HEK293 (cell line): ENCODE data around the gene COL19A1.

Source experiments
- CTCF ChIA-PET: fragments of 350-600 bp; formaldehyde crosslinking; extraction: SDS; loops from one replicate; lab custom pipeline; 2021; ENCODE audit warnings: antibody characterized with exemption; lab: Yijun Ruan, JAX
- POLR2A ChIA-PET: fragments of 300-600 bp; formaldehyde crosslinking; extraction: SDS; loops from one replicate; lab custom pipeline; 2020; ENCODE audit warnings: antibody characterized with exemption, inconsistent platforms; lab: Yijun Ruan, JAX
- H3K27ac ChIP-seq: fragments of 200-500 bp; sonication (Bioruptor generic); 2 replicates; pipeline ENCODE4 v1.5.1; 2014; ENCODE audit warnings: low read depth, low read length, control low read depth, inconsistent platforms; ENCODE audit errors: extremely low read depth
- H3K36me3 ChIP-seq, 2 experiments: fragments of 200-500 bp in 1 of 2; sonication (Bioruptor generic) in 1 of 2; 1 replicate in 1 of 2; 2 replicates in 1 of 2; pipeline ENCODE4 v1.5.1; 2014 to 2017; ENCODE audit warnings: inconsistent platforms in 2 of 2, low read length in 2 of 2; ENCODE audit not compliant: control insufficient read depth in 2 of 2, insufficient read depth in 1 of 2
- H3K4me1 ChIP-seq: fragments of 200-500 bp; sonication (Bioruptor generic); 2 replicates; pipeline ENCODE4 v1.5.1; 2014; ENCODE audit warnings: mild to moderate bottlenecking, low read length, inconsistent platforms; ENCODE audit not compliant: control insufficient read depth, insufficient read depth
- H3K4me3 ChIP-seq: 2 replicates; pipeline ENCODE4 v1.5.1; 2011; ENCODE audit warnings: low read depth, mild to moderate bottlenecking, control low read depth, low read length, moderate library complexity
- H3K9me3 ChIP-seq: fragments of 200-500 bp; sonication (Bioruptor generic); 2 replicates; pipeline ENCODE4 v1.5.1; 2014; ENCODE audit warnings: low read depth, low read length, inconsistent platforms; ENCODE audit not compliant: control insufficient read depth, insufficient read depth
- EGR2 ChIP-seq: fragments of 450-650 bp; formaldehyde crosslinking; IDR thresholded peaks from 2 replicates; pipeline ENCODE4 v1.5.1; 2016; ENCODE audit warnings: low read depth, missing biosample characterization, missing genetic modification characterization
- GFI1B ChIP-seq: fragments of 450-650 bp; formaldehyde crosslinking; IDR thresholded peaks from 2 replicates; pipeline ENCODE4 v1.5.1; 2016; ENCODE audit warnings: missing biosample characterization, missing genetic modification characterization
- GLIS2 ChIP-seq: fragments of 450-650 bp; formaldehyde crosslinking; IDR thresholded peaks from 2 replicates; pipeline ENCODE4 v1.5.1; 2016; ENCODE audit warnings: missing biosample characterization, missing genetic modification characterization
- HOXA7 ChIP-seq: sonication (generic); formaldehyde crosslinking; IDR thresholded peaks from 2 replicates; pipeline ENCODE4 v1.8.1; 2022; ENCODE audit warnings: missing genetic modification reagents, borderline replicate concordance
- KLF16 ChIP-seq: fragments of 450-650 bp; formaldehyde crosslinking; IDR thresholded peaks from 2 replicates; pipeline ENCODE4 v1.5.1; 2017; ENCODE audit warnings: missing biosample characterization, missing genetic modification characterization
- KLF7 ChIP-seq: fragments of 450-650 bp; formaldehyde crosslinking; IDR thresholded peaks from 2 replicates; pipeline ENCODE4 v1.5.1; 2016; ENCODE audit warnings: missing biosample characterization, missing genetic modification characterization, borderline replicate concordance
- OVOL3 ChIP-seq: fragments of 450-650 bp; formaldehyde crosslinking; IDR thresholded peaks from 2 replicates; pipeline ENCODE4 v1.5.1; 2016; ENCODE audit warnings: missing biosample characterization, missing genetic modification characterization
- PBX3 ChIP-seq: sonication (generic); formaldehyde crosslinking; IDR thresholded peaks from 2 replicates; pipeline ENCODE4 v1.8.1; 2022; ENCODE audit warnings: mild to moderate bottlenecking, moderate library complexity, missing genetic modification reagents
- PRDM1 ChIP-seq: fragments of 450-650 bp; formaldehyde crosslinking; IDR thresholded peaks from 2 replicates; pipeline ENCODE4; 2016; ENCODE audit warnings: missing biosample characterization, missing genetic modification characterization
- SCRT2 ChIP-seq: fragments of 450-650 bp; formaldehyde crosslinking; IDR thresholded peaks from 2 replicates; pipeline ENCODE4 v1.5.1; 2016; ENCODE audit warnings: missing biosample characterization, missing genetic modification characterization
- TSHZ1 ChIP-seq: fragments of 450-650 bp; formaldehyde crosslinking; IDR thresholded peaks from 2 replicates; pipeline ENCODE4 v1.5.1; 2016; ENCODE audit warnings: missing biosample characterization, missing genetic modification characterization, borderline replicate concordance
- WT1 ChIP-seq: fragments of 450-650 bp; formaldehyde crosslinking; IDR thresholded peaks from 2 replicates; pipeline ENCODE4 v1.5.1; 2016; ENCODE audit warnings: missing biosample characterization, missing genetic modification characterization
- ZEB2 ChIP-seq: fragments of 450-650 bp; formaldehyde crosslinking; IDR thresholded peaks from 2 replicates; pipeline ENCODE4 v1.5.1; 2016; ENCODE audit warnings: missing biosample characterization, missing genetic modification characterization
- ZFP69B ChIP-seq: fragments of 450-650 bp; formaldehyde crosslinking; IDR thresholded peaks from 2 replicates; pipeline ENCODE4 v1.5.1; 2016; ENCODE audit warnings: missing biosample characterization, missing genetic modification characterization
- ZIC2 ChIP-seq: fragments of 450-650 bp; formaldehyde crosslinking; IDR thresholded peaks from 2 replicates; pipeline ENCODE4 v1.5.1; 2016; ENCODE audit warnings: missing biosample characterization, missing genetic modification characterization
- ZNF16 ChIP-seq: fragments of 450-650 bp; formaldehyde crosslinking; IDR thresholded peaks from 2 replicates; pipeline ENCODE4 v1.5.1; 2016; ENCODE audit warnings: low read depth, missing biosample characterization, missing genetic modification characterization
- ZNF23 ChIP-seq: fragments of 450-650 bp; formaldehyde crosslinking; IDR thresholded peaks from 2 replicates; pipeline ENCODE4 v1.5.1; 2016; ENCODE audit warnings: missing biosample characterization, missing genetic modification characterization, borderline replicate concordance
- ZNF248 ChIP-seq: fragments of 450-650 bp; formaldehyde crosslinking; IDR thresholded peaks from 2 replicates; pipeline ENCODE4 v1.5.1; 2017; ENCODE audit warnings: missing biosample characterization, missing genetic modification characterization
- ZNF266 ChIP-seq: fragments of 450-650 bp; formaldehyde crosslinking; IDR thresholded peaks from 2 replicates; pipeline ENCODE4 v1.5.1; 2016; ENCODE audit warnings: missing biosample characterization, missing genetic modification characterization, low read depth
- ZNF335 ChIP-seq: fragments of 450-650 bp; formaldehyde crosslinking; conservative IDR thresholded peaks from 2 replicates; pipeline ENCODE4 v1.5.1; 2016; ENCODE audit warnings: missing biosample characterization, missing genetic modification characterization
- ZNF549 ChIP-seq: fragments of 450-650 bp; IDR thresholded peaks from 2 replicates; pipeline ENCODE4 v1.5.1; 2018; ENCODE audit warnings: missing biosample characterization, missing genetic modification characterization, mild to moderate bottlenecking, inconsistent platforms, moderate library complexity
- ZNF621 ChIP-seq: fragments of 450-650 bp; formaldehyde crosslinking; IDR thresholded peaks from 2 replicates; pipeline ENCODE4 v1.5.1; 2017; ENCODE audit warnings: missing biosample characterization, missing genetic modification characterization
- ZNF658 ChIP-seq: fragments of 450-650 bp; formaldehyde crosslinking; IDR thresholded peaks from 2 replicates; pipeline ENCODE4; 2016; ENCODE audit warnings: missing biosample characterization, missing genetic modification characterization
- ZSCAN23 ChIP-seq: fragments of 450-650 bp; formaldehyde crosslinking; IDR thresholded peaks from 2 replicates; pipeline ENCODE4 v1.5.1; 2016; ENCODE audit warnings: missing biosample characterization, missing genetic modification characterization
- TF ChIP-seq, protein P1 (sequence below): fragments of 450-650 bp; formaldehyde crosslinking; IDR thresholded peaks from 2 replicates; pipeline ENCODE4 v1.5.1; 2016; ENCODE audit warnings: missing biosample characterization, missing genetic modification characterization
- TF ChIP-seq, protein P2 (sequence below): fragments of 450-650 bp; formaldehyde crosslinking; IDR thresholded peaks from 2 replicates; pipeline ENCODE4 v1.5.1; 2016; ENCODE audit warnings: missing biosample characterization, missing genetic modification characterization, borderline replicate concordance

COL19A1 gene

GRCh38 chr6:69867639-69867976, 1.3 kb downstream of the COL19A1 start:
- CTCF ChIA-PET = interaction anchor here (0.6 to 2.2 kb wide), 6 partner anchors 25 to 239 kb away, joined by 3 to 6 read pairs (median 3); no protein-coding TSS in a partner anchor
- H3K4me1 ChIP-seq = peaks cover 16% of the 10 kb centered on the region
- TF ChIP-seq HOXA7 (CRISPR knock-in tag) (no peak), ZNF248 (no peak), ZNF335 (peak; percentile 60), KLF16 (tag by site-specific recombination) (0 out of 2 replicates have a peak, but pooled peaks have one; percentile 25), ZEB2 (tag by site-specific recombination) (0 out of 2 replicates have a peak, but pooled peaks have one; percentile 39), ZNF549 (no peak), ZNF266 (tag by site-specific recombination) (no peak), KLF7 (tag by site-specific recombination) (no peak), ZNF658 (tag by site-specific recombination) (no peak), PBX3 (CRISPR knock-in tag) (no peak), ZNF16 (tag by site-specific recombination) (no peak), EGR2 (tag by site-specific recombination) (no peak), TSHZ1 (tag by site-specific recombination) (no peak), SCRT2 (tag by site-specific recombination) (no peak), ZFP69B (tag by site-specific recombination) (no peak), ZSCAN23 (tag by site-specific recombination) (no peak), ZNF621 (no peak), GLIS2 (0 out of 2 replicates have a peak, but pooled peaks have one; percentile 41), WT1 (tag by site-specific recombination) (no peak), ZIC2 (no peak), GFI1B (no peak), ZNF23 (tag by site-specific recombination) (no peak), OVOL3 (tag by site-specific recombination) (no peak), PRDM1 (tag by site-specific recombination) (peak; percentile 4; the same call in 1 of the 2 replicates)
- TF ChIP-seq, protein P1, sequence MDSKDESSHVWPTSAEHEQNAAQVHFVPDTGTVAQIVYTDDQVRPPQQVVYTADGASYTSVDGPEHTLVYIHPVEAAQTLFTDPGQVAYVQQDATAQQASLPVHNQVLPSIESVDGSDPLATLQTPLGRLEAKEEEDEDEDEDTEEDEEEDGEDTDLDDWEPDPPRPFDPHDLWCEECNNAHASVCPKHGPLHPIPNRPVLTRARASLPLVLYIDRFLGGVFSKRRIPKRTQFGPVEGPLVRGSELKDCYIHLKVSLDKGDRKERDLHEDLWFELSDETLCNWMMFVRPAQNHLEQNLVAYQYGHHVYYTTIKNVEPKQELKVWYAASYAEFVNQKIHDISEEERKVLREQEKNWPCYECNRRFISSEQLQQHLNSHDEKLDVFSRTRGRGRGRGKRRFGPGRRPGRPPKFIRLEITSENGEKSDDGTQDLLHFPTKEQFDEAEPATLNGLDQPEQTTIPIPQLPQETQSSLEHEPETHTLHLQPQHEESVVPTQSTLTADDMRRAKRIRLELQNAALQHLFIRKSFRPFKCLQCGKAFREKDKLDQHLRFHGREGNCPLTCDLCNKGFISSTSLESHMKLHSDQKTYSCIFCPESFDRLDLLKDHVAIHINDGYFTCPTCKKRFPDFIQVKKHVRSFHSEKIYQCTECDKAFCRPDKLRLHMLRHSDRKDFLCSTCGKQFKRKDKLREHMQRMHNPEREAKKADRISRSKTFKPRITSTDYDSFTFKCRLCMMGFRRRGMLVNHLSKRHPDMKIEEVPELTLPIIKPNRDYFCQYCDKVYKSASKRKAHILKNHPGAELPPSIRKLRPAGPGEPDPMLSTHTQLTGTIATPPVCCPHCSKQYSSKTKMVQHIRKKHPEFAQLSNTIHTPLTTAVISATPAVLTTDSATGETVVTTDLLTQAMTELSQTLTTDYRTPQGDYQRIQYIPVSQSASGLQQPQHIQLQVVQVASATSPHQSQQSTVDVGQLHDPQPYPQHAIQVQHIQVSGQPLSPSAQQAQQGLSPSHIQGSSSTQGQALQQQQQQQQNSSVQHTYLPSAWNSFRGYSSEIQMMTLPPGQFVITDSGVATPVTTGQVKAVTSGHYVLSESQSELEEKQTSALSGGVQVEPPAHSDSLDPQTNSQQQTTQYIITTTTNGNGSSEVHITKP = no peak
- TF ChIP-seq, protein P2, sequence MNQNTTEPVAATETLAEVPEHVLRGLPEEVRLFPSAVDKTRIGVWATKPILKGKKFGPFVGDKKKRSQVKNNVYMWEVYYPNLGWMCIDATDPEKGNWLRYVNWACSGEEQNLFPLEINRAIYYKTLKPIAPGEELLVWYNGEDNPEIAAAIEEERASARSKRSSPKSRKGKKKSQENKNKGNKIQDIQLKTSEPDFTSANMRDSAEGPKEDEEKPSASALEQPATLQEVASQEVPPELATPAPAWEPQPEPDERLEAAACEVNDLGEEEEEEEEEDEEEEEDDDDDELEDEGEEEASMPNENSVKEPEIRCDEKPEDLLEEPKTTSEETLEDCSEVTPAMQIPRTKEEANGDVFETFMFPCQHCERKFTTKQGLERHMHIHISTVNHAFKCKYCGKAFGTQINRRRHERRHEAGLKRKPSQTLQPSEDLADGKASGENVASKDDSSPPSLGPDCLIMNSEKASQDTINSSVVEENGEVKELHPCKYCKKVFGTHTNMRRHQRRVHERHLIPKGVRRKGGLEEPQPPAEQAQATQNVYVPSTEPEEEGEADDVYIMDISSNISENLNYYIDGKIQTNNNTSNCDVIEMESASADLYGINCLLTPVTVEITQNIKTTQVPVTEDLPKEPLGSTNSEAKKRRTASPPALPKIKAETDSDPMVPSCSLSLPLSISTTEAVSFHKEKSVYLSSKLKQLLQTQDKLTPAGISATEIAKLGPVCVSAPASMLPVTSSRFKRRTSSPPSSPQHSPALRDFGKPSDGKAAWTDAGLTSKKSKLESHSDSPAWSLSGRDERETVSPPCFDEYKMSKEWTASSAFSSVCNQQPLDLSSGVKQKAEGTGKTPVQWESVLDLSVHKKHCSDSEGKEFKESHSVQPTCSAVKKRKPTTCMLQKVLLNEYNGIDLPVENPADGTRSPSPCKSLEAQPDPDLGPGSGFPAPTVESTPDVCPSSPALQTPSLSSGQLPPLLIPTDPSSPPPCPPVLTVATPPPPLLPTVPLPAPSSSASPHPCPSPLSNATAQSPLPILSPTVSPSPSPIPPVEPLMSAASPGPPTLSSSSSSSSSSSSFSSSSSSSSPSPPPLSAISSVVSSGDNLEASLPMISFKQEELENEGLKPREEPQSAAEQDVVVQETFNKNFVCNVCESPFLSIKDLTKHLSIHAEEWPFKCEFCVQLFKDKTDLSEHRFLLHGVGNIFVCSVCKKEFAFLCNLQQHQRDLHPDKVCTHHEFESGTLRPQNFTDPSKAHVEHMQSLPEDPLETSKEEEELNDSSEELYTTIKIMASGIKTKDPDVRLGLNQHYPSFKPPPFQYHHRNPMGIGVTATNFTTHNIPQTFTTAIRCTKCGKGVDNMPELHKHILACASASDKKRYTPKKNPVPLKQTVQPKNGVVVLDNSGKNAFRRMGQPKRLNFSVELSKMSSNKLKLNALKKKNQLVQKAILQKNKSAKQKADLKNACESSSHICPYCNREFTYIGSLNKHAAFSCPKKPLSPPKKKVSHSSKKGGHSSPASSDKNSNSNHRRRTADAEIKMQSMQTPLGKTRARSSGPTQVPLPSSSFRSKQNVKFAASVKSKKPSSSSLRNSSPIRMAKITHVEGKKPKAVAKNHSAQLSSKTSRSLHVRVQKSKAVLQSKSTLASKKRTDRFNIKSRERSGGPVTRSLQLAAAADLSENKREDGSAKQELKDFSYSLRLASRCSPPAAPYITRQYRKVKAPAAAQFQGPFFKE (tag by site-specific recombination) = no peak

More at GRCh38 chr6:69867639-69867976, 1.3 kb downstream of the COL19A1 start:
- Histone ChIP-seq H3K4me3 (peak overlapping the region; percentile 57), H3K36me3 (no peaks in the 10 kb centered on the region), H3K9me3 (no peaks in the 10 kb centered on the region), H3K27ac (peak overlapping the region; percentile 78; the same call in 1 of the 2 replicates)
- POLR2A ChIA-PET = interaction anchor here (1.2 to 3.4 kb wide), 2 partner anchors 27 to 71 kb away, joined by 8 to 16 read pairs; partner anchors contain the start of gene LMBRD1
